ENCODE data around the gene CELF1.

GRCh38 chr11:47570651-47571356 lies 17.9 kb upstream of the CELF1 start:
- TF ChIP-seq CTCF (IDR thresholded peaks at IDR 0.05) (no peak), POLR2A (IDR thresholded peaks at IDR 0.05) (no peak)

Data from thyroid gland (tissue), 4 donors.